ENCODE measurements around the gene WDR19.

Gene WDR19

GRCh38 chr4:39204543-39204942 lies 22.2 kb downstream of the WDR19 start:
- no peak for DNase-seq (ENCODE audit: low spot score)
- TF ChIP-seq CTCF (IDR thresholded peaks at IDR 0.05; ENCODE audit: extremely low read depth, missing control alignments): no peak

DNA sequence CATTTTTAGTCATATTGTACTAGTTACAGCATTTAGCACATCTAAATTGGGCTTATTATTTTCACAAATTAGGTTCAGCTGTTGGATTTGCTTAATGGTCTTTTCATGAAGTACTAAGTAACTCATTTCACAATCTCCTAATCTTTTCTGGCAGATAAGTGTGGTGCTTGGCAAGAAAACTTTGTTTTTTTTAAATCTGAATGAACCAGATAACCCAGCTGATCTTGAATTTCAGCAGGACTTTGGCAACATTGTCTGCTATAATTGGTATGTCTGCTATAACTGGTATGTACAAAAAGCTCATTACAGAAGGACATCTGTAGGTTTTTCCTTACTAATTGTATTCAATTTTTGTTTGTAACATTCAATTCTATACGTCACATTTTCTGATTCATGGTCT lies 22.7 kb downstream of the WDR19 start:
- no peak for TF ChIP-seq CTCF (IDR thresholded peaks at IDR 0.05; ENCODE audit: extremely low read depth, missing control alignments)
- no peak for DNase-seq (ENCODE audit: low spot score)

GRCh38 chr4:39205476-39205875 lies 23.1 kb downstream of the WDR19 start:
- DNase-seq (ENCODE audit: low spot score): no peak
- no peak for TF ChIP-seq CTCF (IDR thresholded peaks at IDR 0.05; ENCODE audit: extremely low read depth, missing control alignments)

DNA sequence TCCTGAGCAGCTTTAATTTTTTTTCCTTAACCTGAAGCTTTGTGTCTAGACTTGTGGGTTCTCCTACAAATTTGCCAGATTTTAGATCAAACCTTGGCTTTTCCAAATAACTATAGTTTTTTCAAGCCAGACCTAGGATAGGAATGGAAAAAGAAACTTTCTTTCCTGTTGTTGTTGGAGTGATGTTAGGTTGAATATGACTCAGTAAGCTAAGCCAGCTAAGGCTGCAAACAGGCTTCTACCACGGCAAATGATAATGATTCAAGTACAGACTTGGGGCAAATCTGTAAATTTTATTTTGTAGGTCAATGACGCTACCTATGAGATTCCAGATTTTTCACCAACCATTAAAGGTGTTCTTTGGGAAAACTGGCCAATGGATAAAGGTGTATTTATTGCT lies 45.6 kb downstream of the WDR19 start:
- no peak for DNase-seq (ENCODE audit: low spot score)
- TF ChIP-seq CTCF (IDR thresholded peaks at IDR 0.05; ENCODE audit: extremely low read depth, missing control alignments): no peak

DNA sequence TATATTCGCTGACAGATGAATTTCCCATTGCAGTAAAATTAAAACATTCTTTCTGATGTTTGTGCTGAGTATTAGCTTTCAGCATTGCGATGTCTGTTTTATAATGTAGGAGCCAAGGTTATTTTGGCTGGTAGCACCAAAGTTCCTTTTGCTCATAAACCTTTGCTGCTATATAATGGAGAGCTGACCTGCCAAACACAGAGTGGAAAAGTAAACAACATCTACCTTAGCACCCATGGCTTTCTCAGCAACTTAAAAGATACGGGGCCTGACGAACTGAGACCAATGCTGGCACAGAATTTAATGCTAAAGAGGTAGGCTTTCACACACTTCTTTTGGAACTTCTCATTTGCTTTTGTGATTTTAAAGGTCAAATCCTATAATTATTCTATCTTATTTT lies 46.0 kb downstream of the WDR19 start:
- no peak for TF ChIP-seq CTCF (IDR thresholded peaks at IDR 0.05; ENCODE audit: extremely low read depth, missing control alignments)
- no peak for DNase-seq (ENCODE audit: low spot score)

DNA sequence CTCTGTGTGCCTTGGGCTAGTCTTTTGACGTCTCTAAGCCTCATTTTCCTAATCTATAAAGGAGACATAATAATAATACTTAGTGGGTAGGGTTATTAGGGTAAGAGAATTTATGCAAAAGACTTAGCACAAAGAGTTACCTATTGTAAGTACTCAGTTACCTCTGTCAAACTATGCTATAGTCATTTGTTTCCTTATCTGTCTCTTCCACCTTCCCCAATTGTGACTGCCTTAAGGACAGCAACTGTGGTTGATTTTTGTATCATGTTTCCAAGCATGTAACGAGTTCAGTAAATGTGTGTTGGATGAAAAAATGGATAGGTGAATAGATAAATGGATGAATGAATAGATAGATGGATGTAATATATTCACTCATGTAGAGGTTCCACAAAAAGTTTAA lies 48.1 kb downstream of the WDR19 start:
- TF ChIP-seq CTCF (IDR thresholded peaks at IDR 0.05; ENCODE audit: extremely low read depth, missing control alignments): no peak
- no peak for DNase-seq (ENCODE audit: low spot score)

DNA sequence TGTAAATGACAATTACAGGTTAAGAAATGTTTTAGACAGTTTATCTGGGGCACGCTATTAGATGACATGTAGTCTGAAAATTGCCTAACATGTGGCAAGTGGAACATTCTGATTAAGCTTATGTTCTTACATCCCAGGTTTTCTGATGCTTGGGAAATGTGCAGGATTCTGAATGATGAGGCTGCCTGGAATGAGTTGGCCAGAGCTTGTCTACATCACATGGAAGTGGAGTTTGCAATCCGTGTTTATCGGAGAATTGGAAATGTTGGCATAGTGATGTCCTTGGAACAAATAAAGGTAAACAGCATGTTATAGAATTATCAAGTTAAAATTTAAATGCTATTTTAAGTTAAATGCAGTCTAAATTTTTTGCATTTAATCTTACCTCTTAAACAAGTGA lies 49.3 kb downstream of the WDR19 start:
- TF ChIP-seq CTCF (IDR thresholded peaks at IDR 0.05; ENCODE audit: extremely low read depth, missing control alignments): no peak
- no peak for DNase-seq (ENCODE audit: low spot score)
